ENCODE results near the gene CUX1. TPM values are rescaled to one million over a fixed set of nuclear protein-coding genes. Genes with fewer than 3 reads are reported as not detected.

The CUX1 gene
- polyA plus RNA-seq, 1 experiment = 29.7 TPM

DNA sequence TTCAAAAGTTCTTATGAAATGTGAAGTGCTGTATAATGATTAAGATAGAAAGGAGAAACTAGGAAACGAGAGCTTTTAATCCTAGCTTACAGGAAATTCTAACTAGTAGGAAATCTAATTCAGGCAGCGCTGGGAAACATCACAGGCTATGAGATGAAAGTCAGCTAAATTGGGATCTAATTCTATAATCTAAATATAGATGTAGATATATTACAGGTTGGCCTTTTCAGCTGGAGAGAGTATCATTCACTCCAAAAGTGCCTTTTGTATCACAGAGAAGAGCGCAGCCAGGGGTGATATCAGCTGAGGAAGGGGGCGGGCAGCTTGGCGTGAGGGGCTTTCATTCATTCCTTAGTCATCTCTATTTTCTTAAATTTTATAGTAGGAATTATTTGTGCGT, 157.0 kb downstream of the CUX1 start:
- H3K27ac ChIP-seq (ENCODE audit: low read depth, low read length) = no peak overlapping the region
- POLR2A ChIA-PET = no interaction called here

DNA sequence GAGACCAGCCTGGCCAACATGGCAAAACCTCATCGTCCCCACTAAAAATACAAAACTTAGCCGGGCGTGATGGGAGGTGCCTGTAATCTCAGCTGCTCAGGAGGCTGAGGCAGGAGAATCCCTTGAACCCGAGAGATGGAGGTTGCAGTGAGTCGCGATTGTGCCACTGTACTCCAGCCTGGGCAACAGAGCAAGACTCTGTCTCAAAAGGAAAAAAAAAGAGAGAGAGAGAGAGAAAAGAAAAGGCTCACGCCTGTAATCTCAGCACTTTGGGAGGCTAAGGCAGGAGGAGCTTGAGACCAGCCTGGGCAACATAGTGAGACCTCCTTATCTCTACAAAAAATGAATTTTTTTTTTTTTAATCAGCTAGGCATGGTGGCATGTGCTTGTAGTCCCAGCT, 157.6 kb downstream of the CUX1 start:
- ChIA-PET POLR2A (no interaction called here), CTCF (no interaction called here)
- no peak for DNase-seq (ENCODE audit: low read depth, low spot score)
- TF ChIP-seq, protein P1, sequence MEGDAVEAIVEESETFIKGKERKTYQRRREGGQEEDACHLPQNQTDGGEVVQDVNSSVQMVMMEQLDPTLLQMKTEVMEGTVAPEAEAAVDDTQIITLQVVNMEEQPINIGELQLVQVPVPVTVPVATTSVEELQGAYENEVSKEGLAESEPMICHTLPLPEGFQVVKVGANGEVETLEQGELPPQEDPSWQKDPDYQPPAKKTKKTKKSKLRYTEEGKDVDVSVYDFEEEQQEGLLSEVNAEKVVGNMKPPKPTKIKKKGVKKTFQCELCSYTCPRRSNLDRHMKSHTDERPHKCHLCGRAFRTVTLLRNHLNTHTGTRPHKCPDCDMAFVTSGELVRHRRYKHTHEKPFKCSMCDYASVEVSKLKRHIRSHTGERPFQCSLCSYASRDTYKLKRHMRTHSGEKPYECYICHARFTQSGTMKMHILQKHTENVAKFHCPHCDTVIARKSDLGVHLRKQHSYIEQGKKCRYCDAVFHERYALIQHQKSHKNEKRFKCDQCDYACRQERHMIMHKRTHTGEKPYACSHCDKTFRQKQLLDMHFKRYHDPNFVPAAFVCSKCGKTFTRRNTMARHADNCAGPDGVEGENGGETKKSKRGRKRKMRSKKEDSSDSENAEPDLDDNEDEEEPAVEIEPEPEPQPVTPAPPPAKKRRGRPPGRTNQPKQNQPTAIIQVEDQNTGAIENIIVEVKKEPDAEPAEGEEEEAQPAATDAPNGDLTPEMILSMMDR (IDR thresholded peaks at IDR 0.05; ENCODE audit: low read depth, low read length) = no peak
- Histone ChIP-seq H3K27me3 (ENCODE audit: control insufficient read depth, insufficient read depth, low read length) (no peaks in the 10 kb centered on the region), H3K27ac (ENCODE audit: low read depth, low read length) (no peak overlapping the region), H3K9me3 (ENCODE audit: control insufficient read depth, insufficient read depth, low read length) (no peaks in the 10 kb centered on the region), H3K4me3 (ENCODE audit: low read depth, low read length) (no peak overlapping the region)

More for the DNA sequence above, 157.0 kb downstream of the CUX1 start:
- no peaks in the 10 kb centered on the region for H3K27me3 ChIP-seq (ENCODE audit: control insufficient read depth, insufficient read depth, low read length)
- DNase-seq (ENCODE audit: low read depth, low spot score) = no peak
- TF ChIP-seq, protein P1 (IDR thresholded peaks at IDR 0.05; ENCODE audit: low read depth, low read length) = no peak
- H3K9me3 ChIP-seq (ENCODE audit: control insufficient read depth, insufficient read depth, low read length) = no peaks in the 10 kb centered on the region
- H3K4me3 ChIP-seq (ENCODE audit: low read depth, low read length) = no peak overlapping the region
- CTCF ChIA-PET = no interaction called here

DNA sequence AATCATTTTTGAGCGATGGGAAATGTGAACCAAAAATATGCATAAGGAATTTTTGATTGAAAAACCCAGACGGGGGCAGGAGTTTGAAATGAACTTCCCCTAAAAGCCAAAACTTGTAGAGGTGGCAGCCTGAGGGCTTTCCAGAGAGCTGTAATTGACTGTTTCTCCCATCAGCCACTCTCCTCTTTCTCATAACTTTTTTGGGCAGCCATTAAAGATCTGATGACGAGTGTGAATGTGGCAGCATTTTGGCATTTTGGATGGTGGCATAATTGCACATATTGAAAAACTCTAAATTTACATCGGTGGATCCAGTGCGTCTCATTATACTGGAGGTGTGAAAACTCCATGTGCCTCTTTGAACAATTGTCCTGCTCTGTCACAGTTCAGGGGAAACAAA, 159.0 kb downstream of the CUX1 start:
- no peak for DNase-seq (ENCODE audit: low read depth, low spot score)
- Histone ChIP-seq H3K27me3 (ENCODE audit: control insufficient read depth, insufficient read depth, low read length) (no peaks in the 10 kb centered on the region), H3K9me3 (ENCODE audit: control insufficient read depth, insufficient read depth, low read length) (no peaks in the 10 kb centered on the region), H3K4me3 (ENCODE audit: low read depth, low read length) (no peak overlapping the region), H3K27ac (ENCODE audit: low read depth, low read length) (no peak overlapping the region)
- TF ChIP-seq, protein P1 (IDR thresholded peaks at IDR 0.05; ENCODE audit: low read depth, low read length) = no peak
- ChIA-PET CTCF (interaction anchor here (0.7 kb wide), 1 partner anchor 26 kb away, joined by 8 read pairs; no protein-coding TSS in a partner anchor), POLR2A (no interaction called here)

DNA sequence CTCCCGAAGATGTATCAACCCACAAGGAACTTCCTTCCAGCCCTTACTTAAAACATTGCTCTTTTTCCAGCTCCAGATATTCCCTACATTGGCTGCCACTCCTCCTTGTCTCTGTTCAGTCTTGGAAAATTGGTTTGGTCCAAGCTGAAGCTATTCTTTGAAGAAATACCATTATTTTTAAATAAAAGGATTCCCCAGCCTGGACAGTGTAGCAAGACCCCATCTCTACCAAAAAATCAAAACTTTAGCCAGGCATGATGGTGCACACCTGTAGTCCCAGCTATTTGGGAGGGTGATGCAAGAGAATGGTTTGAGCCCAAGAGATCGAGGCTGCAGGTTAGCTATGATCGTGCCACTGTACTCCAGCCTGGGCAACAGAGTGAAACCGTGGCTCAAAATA, 159.8 kb downstream of the CUX1 start:
- H3K27me3 ChIP-seq (ENCODE audit: control insufficient read depth, insufficient read depth, low read length) = no peaks in the 10 kb centered on the region
- H3K9me3 ChIP-seq (ENCODE audit: control insufficient read depth, insufficient read depth, low read length) = no peaks in the 10 kb centered on the region
- ChIA-PET CTCF (interaction anchor here (0.5 kb wide), 1 partner anchor 51 kb away, joined by 3 read pairs; no protein-coding TSS in a partner anchor), POLR2A (no interaction called here)
- DNase-seq (ENCODE audit: low read depth, low spot score) = no peak
- TF ChIP-seq, protein P1 (IDR thresholded peaks at IDR 0.05; ENCODE audit: low read depth, low read length) = no peak
- H3K4me3 ChIP-seq (ENCODE audit: low read depth, low read length) = no peak overlapping the region
- no peak overlapping the region for H3K27ac ChIP-seq (ENCODE audit: low read depth, low read length)

DNA sequence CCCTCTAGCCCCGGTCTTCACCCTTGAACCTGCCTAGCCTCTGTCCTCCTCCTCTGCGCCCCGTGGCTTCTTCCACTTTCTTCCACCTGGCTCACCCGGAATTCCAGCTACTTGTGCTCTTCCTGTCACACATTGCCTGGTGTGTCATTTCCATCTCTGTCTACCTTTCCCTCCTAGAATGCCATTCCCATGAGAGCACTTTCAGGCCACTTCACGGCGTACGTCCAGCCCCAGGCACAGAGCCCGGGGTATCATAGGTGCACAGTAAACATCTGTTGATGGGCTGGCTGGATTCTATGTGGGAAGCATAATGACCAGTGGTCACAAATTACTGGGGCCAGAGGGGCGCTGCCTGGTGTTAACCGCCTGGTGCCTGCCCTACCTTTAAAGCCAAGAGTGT, 161.3 kb downstream of the CUX1 start:
- H3K9me3 ChIP-seq (ENCODE audit: control insufficient read depth, insufficient read depth, low read length) = peaks cover 3% of the 10 kb centered on the region; the same call in 1 of the 2 replicates
- no peak overlapping the region for H3K4me3 ChIP-seq (ENCODE audit: low read depth, low read length)
- no peak overlapping the region for H3K27ac ChIP-seq (ENCODE audit: low read depth, low read length)
- TF ChIP-seq, protein P1 (IDR thresholded peaks at IDR 0.05; ENCODE audit: low read depth, low read length) = no peak
- no peaks in the 10 kb centered on the region for H3K27me3 ChIP-seq (ENCODE audit: control insufficient read depth, insufficient read depth, low read length)
- POLR2A ChIA-PET = no interaction called here
- CTCF ChIA-PET = no interaction called here
- DNase-seq (ENCODE audit: low read depth, low spot score) = no peak

Data from AG04450 (cell line).